RWPE2 (cell line): ENCODE measurements around the gene SDF2L1.

Source experiments
- ATAC-seq: fragments of 200-7000 bp; cut with Tn5 transposase; 3 replicates; pipeline ENCODE4 v1.9.1; 2021; ENCODE audit warnings: low read depth
- DNase-seq: peaks from one replicate; pipeline ENCODE4 v3.0.0-alpha.2; 2020; ENCODE audit warnings: low spot score
- H3K27ac ChIP-seq: fragments of 450-650 bp; 2 replicates; pipeline ENCODE4 v1.5.1; 2017; ENCODE audit warnings: mild to moderate bottlenecking; ENCODE audit not compliant: poor library complexity, severe bottlenecking
- H3K27me3 ChIP-seq: fragments of 250-450 bp; sonication (Bioruptor Pico); 2 replicates; pipeline ENCODE4 v1.5.1; 2021; ENCODE audit warnings: mild to moderate bottlenecking, moderate library complexity; ENCODE audit not compliant: insufficient read depth, poor library complexity, severe bottlenecking
- H3K36me3 ChIP-seq: fragments of 250-450 bp; sonication (Bioruptor Pico); 2 replicates; pipeline ENCODE4 v1.5.1; 2020; ENCODE audit warnings: low read depth, mild to moderate bottlenecking, moderate library complexity
- H3K4me1 ChIP-seq: fragments of 250-450 bp; sonication (Bioruptor Pico); 2 replicates; pipeline ENCODE4 v1.5.1; 2021; ENCODE audit warnings: mild to moderate bottlenecking, moderate library complexity; ENCODE audit not compliant: insufficient read depth, poor library complexity, severe bottlenecking
- H3K4me3 ChIP-seq: fragments of 250-450 bp; sonication (Bioruptor Pico); 2 replicates; pipeline ENCODE4 v1.5.1; 2021; ENCODE audit warnings: mild to moderate bottlenecking, moderate library complexity; ENCODE audit not compliant: severe bottlenecking
- H3K9me3 ChIP-seq: fragments of 250-450 bp; sonication (Bioruptor Pico); 2 replicates; pipeline ENCODE4 v1.5.1; 2021; ENCODE audit warnings: mild to moderate bottlenecking, moderate library complexity; ENCODE audit not compliant: severe bottlenecking
- CTCF ChIP-seq: fragments of 450-650 bp; IDR thresholded peaks from one replicate; pipeline ENCODE4 v1.5.1; 2017; ENCODE audit warnings: mild to moderate bottlenecking, moderate library complexity; ENCODE audit not compliant: poor library complexity, severe bottlenecking

SDF2L1 gene

GRCh38 chr22:21646608-21647590, 4.8 kb downstream of the SDF2L1 start:
- Histone ChIP-seq H3K27ac (no peak overlapping the region), H3K9me3 (no peaks in the 10 kb centered on the region), H3K27me3 (no peaks in the 10 kb centered on the region), H3K36me3 (peaks cover 60% of the 10 kb centered on the region), H3K4me1 (no peaks in the 10 kb centered on the region), H3K4me3 (no peak overlapping the region)
- ATAC-seq (peak; percentile 8; the same call in 1 of the 3 replicates), DNase-seq (no peak)
- TF ChIP-seq CTCF: peak; percentile 83

- Histone ChIP-seq H3K4me3 (no peak overlapping the region), H3K36me3 (peaks cover 56% of the 10 kb centered on the region), H3K4me1 (no peaks in the 10 kb centered on the region), H3K27me3 (no peaks in the 10 kb centered on the region), H3K27ac (peak overlapping the region; percentile 53), H3K9me3 (no peaks in the 10 kb centered on the region)
- DNase-seq (no peak), ATAC-seq (no peak)
- no peak for TF ChIP-seq CTCF
These were observed 8.2 kb downstream of the SDF2L1 start for GRCh38 chr22:21650280-21650679.

- Histone ChIP-seq H3K27ac (peak overlapping the region; percentile 53), H3K4me1 (no peaks in the 10 kb centered on the region), H3K27me3 (no peaks in the 10 kb centered on the region), H3K9me3 (no peaks in the 10 kb centered on the region), H3K4me3 (peak overlapping the region; percentile 79), H3K36me3 (peaks cover 49% of the 10 kb centered on the region)
- no peak for TF ChIP-seq CTCF
- no peak for DNase-seq
- ATAC-seq: peak; percentile 8
These were observed 8.9 kb downstream of the SDF2L1 start for GRCh38 chr22:21650823-21651520.

- no peak for TF ChIP-seq CTCF
- H3K27ac ChIP-seq: peak overlapping the region; percentile 53
- peaks cover 43% of the 10 kb centered on the region for H3K36me3 ChIP-seq
- no peaks in the 10 kb centered on the region for H3K9me3 ChIP-seq
- ATAC-seq: peak; percentile 15
- H3K4me3 ChIP-seq: peak overlapping the region; percentile 79
- DNase-seq: no peak
- H3K4me1 ChIP-seq: no peaks in the 10 kb centered on the region
- no peaks in the 10 kb centered on the region for H3K27me3 ChIP-seq
These were observed 9.5 kb downstream of the SDF2L1 start for GRCh38 chr22:21651521-21652009.
